Endothelial cell of umbilical vein (primary cell): ENCODE measurements around the gene CHST11. TPM values are rescaled to one million over a fixed set of nuclear protein-coding genes. Genes with fewer than 3 reads are reported as not detected.

Experiments
- BruUV-seq: library from RNA; stranded (reverse); fragments of 400-500 nt; replicated peaks from 2 replicates; lab custom pipeline; 2021; lab: Mats Ljungman, UMichigan
- CTCF ChIA-PET: fragments of 300-600, 350-600 bp; sonication (Branson Sonifier 250); formaldehyde crosslinking; loops from one replicate; lab custom pipeline; 2021; ENCODE audit warnings: antibody characterized with exemption, inconsistent platforms; lab: Charles Lee
- POLR2A ChIA-PET: fragments of 300-600, 350-600 bp; sonication (Branson Sonifier 250); formaldehyde crosslinking; loops from one replicate; lab custom pipeline; 2021; ENCODE audit warnings: antibody characterized with exemption, inconsistent platforms; lab: Charles Lee
- DNase-seq: peaks from one replicate; pipeline ENCODE4 v3.0.0-alpha.2; 2011; ENCODE audit warnings: low read depth, low spot score
- FAIRE-seq: peaks from 2 replicates; lab custom pipeline; 2011; peaks lifted over from hg19 to GRCh38; lab: Jason Lieb, UNC
- H2AFZ ChIP-seq: 2 replicates; pipeline ENCODE4 v1.6.0; 2012; ENCODE audit warnings: low read depth, low read length, control low read depth, inconsistent platforms
- H3K27ac ChIP-seq: 2 replicates; pipeline ENCODE4 v1.5.1; 2011; ENCODE audit warnings: low read depth, mild to moderate bottlenecking, control low read depth, low read length, moderate library complexity; ENCODE audit not compliant: insufficient read depth
- H3K27me3 ChIP-seq, 2 experiments: 2 replicates each; pipeline versions ENCODE4 v1.6.0 to v1.6.1; 2011; ENCODE audit warnings: low read length in 2 of 2, mixed read lengths in 1 of 2; ENCODE audit not compliant: control insufficient read depth in 2 of 2, insufficient read depth in 2 of 2
- H3K36me3 ChIP-seq, 2 experiments: 2 replicates in 1 of 2; 3 replicates in 1 of 2; pipeline ENCODE4 v1.5.1; 2011; ENCODE audit warnings: low read length in 2 of 2, mild to moderate bottlenecking in 1 of 2, moderate library complexity in 1 of 2; ENCODE audit not compliant: control insufficient read depth in 2 of 2, insufficient read depth in 2 of 2; ENCODE audit errors: extremely low read depth in 1 of 2
- H3K4me1 ChIP-seq: 3 replicates; pipeline ENCODE4 v1.5.1; 2011; ENCODE audit warnings: mild to moderate bottlenecking, low read length; ENCODE audit not compliant: control insufficient read depth, insufficient read depth; ENCODE audit errors: extremely low read depth
- H3K4me2 ChIP-seq: 2 replicates; pipeline ENCODE4 v1.6.1; 2011; ENCODE audit warnings: low read length, control low read depth, mixed read lengths; ENCODE audit not compliant: insufficient read depth
- H3K4me3 ChIP-seq, 3 experiments: fragments of 200-600 bp in 1 of 3; sonication (generic), shearing (Covaris generic) in 1 of 3; replicated peaks in 1 of 3; 2 replicates each; pipeline ENCODE4 v1.5.1; 2011 to 2016; ENCODE audit warnings: control low read depth in 3 of 3, low read length in 3 of 3, mild to moderate bottlenecking in 2 of 3, inconsistent platforms in 1 of 3, low read depth in 1 of 3, moderate library complexity in 1 of 3; ENCODE audit not compliant: insufficient read depth in 1 of 3
- H3K79me2 ChIP-seq: 2 replicates; pipeline ENCODE4 v1.6.0; 2012; ENCODE audit warnings: low read length, inconsistent platforms; ENCODE audit not compliant: control insufficient read depth, insufficient read depth
- H3K9ac ChIP-seq: replicated peaks from 2 replicates; pipeline ENCODE3; 2011; ENCODE audit warnings: low read length, control low read depth; ENCODE audit not compliant: insufficient read depth; ENCODE audit errors: extremely low read depth
- H3K9me1 ChIP-seq: replicated peaks from 3 replicates; pipeline ENCODE4 v1.6.0; 2011; ENCODE audit warnings: mild to moderate bottlenecking, low read length; ENCODE audit not compliant: control insufficient read depth, insufficient read depth; ENCODE audit errors: extremely low read depth
- H3K9me3 ChIP-seq: replicated peaks from 2 replicates; pipeline ENCODE4 v1.5.1; 2012; ENCODE audit warnings: low read length, inconsistent platforms; ENCODE audit not compliant: control insufficient read depth, insufficient read depth
- H4K20me1 ChIP-seq: replicated peaks from 2 replicates; pipeline ENCODE3; 2011; ENCODE audit warnings: mild to moderate bottlenecking, low read length; ENCODE audit not compliant: control insufficient read depth, insufficient read depth; ENCODE audit errors: extremely low read depth
- EZH2 ChIP-seq: IDR thresholded peaks from 2 replicates; pipeline ENCODE4 v1.6.1; 2012; ENCODE audit warnings: borderline replicate concordance, low read depth, mild to moderate bottlenecking, moderate library complexity, low read length, inconsistent platforms; ENCODE audit not compliant: severe bottlenecking
- FOS ChIP-seq: IDR thresholded peaks from 2 replicates; pipeline ENCODE4 v1.6.1; 2011; ENCODE audit warnings: mild to moderate bottlenecking, low read length, moderate library complexity, borderline replicate concordance; ENCODE audit not compliant: insufficient read depth
- GATA2 ChIP-seq: IDR thresholded peaks from 2 replicates; pipeline ENCODE4 v1.7.0; 2011; ENCODE audit warnings: low read depth, mild to moderate bottlenecking, moderate library complexity, mixed read lengths, low read length; ENCODE audit not compliant: insufficient read length, insufficient read depth
- JUN ChIP-seq: IDR thresholded peaks from 2 replicates; pipeline ENCODE4 v1.6.1; 2011; ENCODE audit warnings: borderline replicate concordance, low read depth; ENCODE audit not compliant: insufficient read length, insufficient read depth
- MYC ChIP-seq: IDR thresholded peaks from one replicate; pipeline ENCODE4 v1.6.1; 2011; ENCODE audit warnings: mild to moderate bottlenecking, low read depth, low read length
- POLR2A ChIP-seq: IDR thresholded peaks from 2 replicates; pipeline ENCODE4 v1.6.1; 2012; ENCODE audit warnings: low read depth, mild to moderate bottlenecking, control low read depth, low read length
- POLR2AphosphoS5 ChIP-seq: IDR thresholded peaks from 2 replicates; pipeline ENCODE4 v1.6.1; 2012; ENCODE audit warnings: low read depth, mild to moderate bottlenecking, control low read depth, low read length, moderate library complexity; ENCODE audit not compliant: insufficient read depth
- dilution Hi-C: fragments of 300-500 bp; cut with MboI; formaldehyde crosslinking; loops from one replicate; pipeline ENCODE4 v1.15.0; 2019; ENCODE audit warnings: low sequenced_read_pairs; ENCODE audit not compliant: extremely low pct_ligation_motif_present
- intact Hi-C: fragments of 100-400 bp; cut with micrococcal nuclease; formaldehyde crosslinking; loops from one replicate; pipeline ENCODE4 v1.10.0; 2022
- polyA plus RNA-seq, 4 experiments: library from polyadenylated mRNA; depleted of rRNA in 3 of 4; stranded (reverse) in 3 of 4; unstranded in 1 of 4; fragments of >200 nt; gene quantifications; 2 replicates each; pipeline versions ENCODE4 v1.2.1 to v1.2.3, GENCODE V29; 2011 to 2012; ENCODE audit warnings: missing spikeins in 1 of 4
- total RNA-seq: library from RNA; stranded (reverse); gene quantifications from 2 replicates; pipeline ENCODE4 v1.2.3, GENCODE V29; 2021
- TF ChIP-seq, protein P1 (sequence below): IDR thresholded peaks from 2 replicates; pipeline ENCODE4 v1.6.1; 2011; ENCODE audit not compliant: insufficient read depth, insufficient read length
- TF ChIP-seq, protein P2 (sequence below), 2 donors: IDR thresholded peaks; 1 replicate in 1 of 2; 2 replicates in 1 of 2; pipeline ENCODE4 v1.5.1; 2011; ENCODE audit warnings: low read length in 2 of 2, mild to moderate bottlenecking in 2 of 2, moderate library complexity in 2 of 2, control low read depth in 1 of 2, inconsistent platforms in 1 of 2, low read depth in 1 of 2; ENCODE audit not compliant: insufficient read depth in 1 of 2; ENCODE audit errors: extremely low read depth in 1 of 2

The CHST11 gene
- total and polyA plus RNA-seq, 2 donors (not counting 3 experiments of a cell fraction or from before 2014, with no cell fraction given), result 19.7 to 20.9 TPM

DNA sequence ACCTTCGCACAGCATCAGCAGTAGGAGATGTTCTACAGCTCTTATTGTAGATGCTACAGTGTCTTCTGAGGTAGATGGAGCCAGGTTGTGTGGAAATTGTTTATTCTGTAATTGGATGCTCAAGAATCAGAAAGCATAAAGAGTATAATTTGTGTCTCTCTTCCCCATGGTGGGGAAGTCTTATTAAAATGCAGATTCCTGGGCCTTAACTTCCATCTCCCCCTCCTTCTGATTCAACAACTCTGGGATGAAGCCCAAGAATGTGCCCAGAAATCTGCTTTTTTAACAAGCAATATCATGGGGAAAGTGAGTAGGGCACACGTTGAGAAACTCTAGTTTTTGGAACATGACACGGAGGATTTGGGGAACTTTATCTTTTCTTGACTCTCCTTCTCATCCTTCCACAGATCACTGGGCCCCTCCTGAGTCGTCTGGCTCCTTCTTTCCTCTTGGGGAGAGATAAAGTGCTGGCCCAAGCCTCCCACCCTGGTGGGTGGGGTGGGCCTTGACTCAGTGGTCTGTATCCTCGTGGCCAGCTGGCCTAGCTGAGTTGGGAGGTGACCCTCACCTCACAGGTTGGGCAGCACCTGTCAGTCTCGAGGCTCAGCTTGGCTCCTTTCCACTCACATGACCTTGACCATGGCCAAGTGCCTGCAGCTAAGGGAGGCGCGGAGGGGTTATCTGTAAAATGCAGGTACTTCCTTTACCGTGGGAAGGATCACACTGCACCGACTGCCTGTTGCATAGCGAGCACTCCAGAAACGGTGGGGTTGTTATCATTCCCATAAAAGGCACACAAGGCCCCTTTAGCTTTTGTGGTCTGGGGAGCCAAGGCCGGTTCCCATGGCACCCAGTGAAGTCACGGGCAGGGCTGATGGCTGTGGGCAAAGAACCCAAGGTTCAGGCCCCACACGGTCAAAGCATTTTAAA is 141.9 kb downstream of the CHST11 start:
- Histone ChIP-seq H3K27ac (no peak overlapping the region), H3K9ac (no peak overlapping the region), H2AFZ (no peak overlapping the region), H3K4me3 (no peak overlapping the region), H3K36me3 (no peaks in the 10 kb centered on the region), H4K20me1 (no peaks in the 10 kb centered on the region), H3K9me3 (no peaks in the 10 kb centered on the region), H3K4me2 (no peak overlapping the region), H3K4me1 (peaks cover 16% of the 10 kb centered on the region), H3K79me2 (peaks cover 2% of the 10 kb centered on the region), H3K27me3 (no peaks in the 10 kb centered on the region), H3K9me1 (no peaks in the 10 kb centered on the region)
- FAIRE-seq (no peak), DNase-seq (peak; percentile 70)
- CTCF ChIA-PET, result interaction anchor here (0.5 kb wide), 1 partner anchor 263 kb away, joined by 3 read pairs; no protein-coding TSS in a partner anchor
- POLR2A ChIA-PET, result no interaction called here
- dilution Hi-C loops (no loop called here), intact Hi-C loops (no loop called here)
- BruUV-seq, result no TSS peak
- no peak for TF ChIP-seq JUN

DNA sequence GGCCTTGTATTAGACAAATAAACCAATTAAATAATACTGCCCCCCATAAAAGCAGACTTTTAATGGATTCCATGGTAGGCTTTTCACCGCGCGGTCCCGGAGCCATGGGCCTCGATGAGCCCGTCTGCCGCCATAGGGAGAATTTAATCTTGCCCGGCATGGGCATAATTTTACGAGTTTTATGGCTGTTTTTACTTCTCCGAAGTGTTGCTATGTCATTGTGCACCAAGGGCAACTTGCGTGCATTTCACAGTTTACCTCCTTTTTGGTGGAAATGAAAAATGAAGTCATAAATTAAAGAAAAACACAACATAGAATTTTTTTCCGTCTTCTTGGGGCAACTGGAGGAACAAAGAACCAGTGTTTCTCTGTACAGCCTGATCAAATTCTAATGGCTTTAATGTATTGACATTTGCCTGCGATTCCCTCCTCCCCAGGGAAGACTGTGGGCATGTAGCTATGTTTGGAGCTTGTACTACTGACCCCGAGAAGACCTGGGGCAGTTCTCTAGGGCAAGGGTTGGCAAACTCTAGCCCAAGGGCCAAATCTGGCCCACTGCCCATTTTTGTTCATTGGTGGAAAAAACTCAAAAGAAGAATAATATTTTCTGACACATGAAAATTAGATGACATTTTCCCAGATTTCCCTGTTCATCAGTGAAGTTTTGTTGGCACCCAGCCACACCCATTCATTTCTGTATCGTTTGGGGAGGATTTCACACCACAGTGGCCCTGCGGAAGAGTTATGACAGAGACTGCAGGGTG is 142.7 kb downstream of the CHST11 start:
- H3K4me1 ChIP-seq, result peaks cover 22% of the 10 kb centered on the region
- H3K27me3 ChIP-seq, result no peaks in the 10 kb centered on the region
- intact Hi-C loops (loop anchor here (5.0 kb wide), 1 partner anchor 217 kb away; no protein-coding TSS in a partner anchor), dilution Hi-C loops (no loop called here)
- no peaks in the 10 kb centered on the region for H3K36me3 ChIP-seq
- no peak overlapping the region for H2AFZ ChIP-seq
- H3K9me1 ChIP-seq, result no peaks in the 10 kb centered on the region
- TF ChIP-seq, protein P1, sequence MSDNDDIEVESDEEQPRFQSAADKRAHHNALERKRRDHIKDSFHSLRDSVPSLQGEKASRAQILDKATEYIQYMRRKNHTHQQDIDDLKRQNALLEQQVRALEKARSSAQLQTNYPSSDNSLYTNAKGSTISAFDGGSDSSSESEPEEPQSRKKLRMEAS, result no peak
- TF ChIP-seq GATA2, result no peak
- no peak for TF ChIP-seq MYC
- no peak for TF ChIP-seq EZH2
- TF ChIP-seq POLR2AphosphoS5, result no peak
- no peak for TF ChIP-seq POLR2A
- no peak for TF ChIP-seq JUN
- no peak for TF ChIP-seq FOS
- TF ChIP-seq, protein P2, sequence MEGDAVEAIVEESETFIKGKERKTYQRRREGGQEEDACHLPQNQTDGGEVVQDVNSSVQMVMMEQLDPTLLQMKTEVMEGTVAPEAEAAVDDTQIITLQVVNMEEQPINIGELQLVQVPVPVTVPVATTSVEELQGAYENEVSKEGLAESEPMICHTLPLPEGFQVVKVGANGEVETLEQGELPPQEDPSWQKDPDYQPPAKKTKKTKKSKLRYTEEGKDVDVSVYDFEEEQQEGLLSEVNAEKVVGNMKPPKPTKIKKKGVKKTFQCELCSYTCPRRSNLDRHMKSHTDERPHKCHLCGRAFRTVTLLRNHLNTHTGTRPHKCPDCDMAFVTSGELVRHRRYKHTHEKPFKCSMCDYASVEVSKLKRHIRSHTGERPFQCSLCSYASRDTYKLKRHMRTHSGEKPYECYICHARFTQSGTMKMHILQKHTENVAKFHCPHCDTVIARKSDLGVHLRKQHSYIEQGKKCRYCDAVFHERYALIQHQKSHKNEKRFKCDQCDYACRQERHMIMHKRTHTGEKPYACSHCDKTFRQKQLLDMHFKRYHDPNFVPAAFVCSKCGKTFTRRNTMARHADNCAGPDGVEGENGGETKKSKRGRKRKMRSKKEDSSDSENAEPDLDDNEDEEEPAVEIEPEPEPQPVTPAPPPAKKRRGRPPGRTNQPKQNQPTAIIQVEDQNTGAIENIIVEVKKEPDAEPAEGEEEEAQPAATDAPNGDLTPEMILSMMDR (IDR thresholded peaks at IDR 0.05; ENCODE audit: extremely low read depth in 1 of 2, insufficient read depth in 1 of 2, low read depth in 1 of 2, low read length in 2 of 2), result no peak
- H3K79me2 ChIP-seq, result peaks cover 2% of the 10 kb centered on the region
- DNase-seq (no peak), FAIRE-seq (no peak)
- H3K9me3 ChIP-seq, result no peaks in the 10 kb centered on the region
- no peak overlapping the region for H3K4me2 ChIP-seq
- no peak overlapping the region for H3K4me3 ChIP-seq
- H3K27ac ChIP-seq, result no peak overlapping the region
- no TSS peak for BruUV-seq
- H3K9ac ChIP-seq, result no peak overlapping the region
- POLR2A ChIA-PET, result no interaction called here
- no peaks in the 10 kb centered on the region for H4K20me1 ChIP-seq
- CTCF ChIA-PET, result no interaction called here
